CD4-positive, alpha-beta T cell treated with Interleukin-4 for 1 hour (primary cell): ENCODE measurements around the gene GNPTG.
A peak's percentile ranks its signal among the peaks of the same experiment; 100 is the strongest.

ENCODE experiments used
- DNase-seq, 2 donors: peaks; one replicate each; pipeline ENCODE4 v3.0.0-alpha.2; 2020 to 2022

The GNPTG gene

GRCh38 chr16:1335211-1335971 is 16.3 kb upstream of the GNPTG start:
- DNase-seq: no peak

DNA sequence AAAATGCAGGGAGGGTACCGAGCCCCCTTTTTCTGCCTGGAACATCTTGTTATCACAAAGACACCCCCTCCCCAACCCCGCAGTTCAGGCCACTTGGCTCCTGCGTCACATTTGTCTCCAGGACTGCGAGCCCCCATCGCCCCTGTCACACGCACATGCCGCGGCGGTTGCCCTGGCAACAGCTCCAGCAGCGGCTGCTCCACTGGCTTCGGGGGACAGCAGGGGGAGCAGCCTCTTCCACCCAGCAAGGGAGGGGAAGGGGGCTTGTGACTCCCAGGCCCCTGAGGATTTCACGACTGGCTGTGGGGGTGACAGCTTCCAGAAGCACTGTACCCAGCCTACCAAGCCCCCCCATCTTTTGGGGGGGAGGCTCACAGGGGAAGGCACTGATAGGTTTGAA is 15.7 kb upstream of the GNPTG start:
- no peak for DNase-seq

DNA sequence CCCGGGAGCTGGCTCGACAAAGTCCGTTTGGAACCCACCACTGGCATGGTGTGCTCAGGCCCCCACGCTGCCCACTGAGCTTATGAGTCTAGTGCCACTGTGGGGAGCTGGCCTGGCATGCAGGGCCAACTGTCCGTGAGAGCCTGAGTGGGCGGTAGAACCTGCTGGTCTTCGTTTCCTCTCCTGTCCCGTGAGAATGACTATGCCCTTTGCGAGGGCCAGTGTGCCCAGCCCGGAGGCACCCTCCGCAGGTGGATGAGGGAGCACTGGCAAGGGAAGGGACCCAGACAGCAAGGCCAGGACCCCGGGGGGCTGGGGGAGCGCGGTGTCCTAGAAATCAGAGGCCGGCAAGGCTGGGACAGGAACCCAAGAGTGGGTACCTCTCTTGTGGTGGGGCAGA is 15.1 kb upstream of the GNPTG start:
- no peak for DNase-seq

- no peak for DNase-seq
Observed at GRCh38 chr16:1337486-1337885, 14.2 kb upstream of the GNPTG start.

GRCh38 chr16:1338119-1338730 is 13.5 kb upstream of the GNPTG start:
- no peak for DNase-seq

DNA sequence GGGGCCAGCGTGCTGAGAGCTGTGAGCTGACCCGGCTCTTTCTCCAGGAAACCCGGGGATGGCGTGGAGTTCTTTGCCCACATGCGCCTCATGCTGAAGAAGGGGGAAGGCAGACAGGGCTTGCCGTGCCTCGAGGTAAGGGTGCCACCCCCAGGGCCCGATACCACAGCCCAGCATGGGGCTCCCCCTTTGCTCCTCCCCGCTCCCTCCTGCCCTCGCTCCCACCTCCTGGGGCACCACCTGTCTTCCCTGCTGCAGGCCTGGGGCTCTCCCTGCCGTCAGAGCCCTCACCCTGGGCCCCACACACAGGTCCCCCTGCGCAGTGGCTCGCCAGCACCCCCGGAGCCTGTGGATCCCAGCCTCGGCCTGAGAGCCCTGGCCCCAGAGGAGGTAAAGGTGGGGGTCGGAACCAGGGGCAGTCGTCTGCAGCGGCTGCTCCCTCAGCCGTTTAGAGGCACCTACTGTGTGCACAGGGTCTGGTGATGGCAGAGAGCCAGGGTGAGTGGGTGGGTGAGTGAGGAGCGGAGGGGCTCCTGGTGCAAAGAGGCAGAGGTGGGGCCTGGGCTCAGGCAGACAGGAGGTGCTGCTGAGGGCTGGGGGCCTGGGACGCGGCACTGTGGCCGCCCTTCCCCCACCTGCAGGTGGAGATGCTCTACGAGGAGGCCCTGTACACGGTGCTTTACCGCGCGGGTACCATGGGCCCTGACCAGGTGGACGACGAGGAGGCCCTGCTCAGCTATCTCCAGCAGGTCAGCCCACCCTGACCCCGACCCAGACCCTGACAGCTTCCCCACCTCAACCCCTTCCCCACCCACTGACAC is 12.7 kb upstream of the GNPTG start:
- DNase-seq: no peak

- no peak for DNase-seq
Observed at GRCh38 chr16:1340730-1341494, 10.8 kb upstream of the GNPTG start.

- DNase-seq: no peak
Observed at GRCh38 chr16:1341495-1342420, 10.0 kb upstream of the GNPTG start.

- DNase-seq: peak; percentile 98 to 99
Observed at GRCh38 chr16:1342526-1343427, 9.0 kb upstream of the GNPTG start.

DNA sequence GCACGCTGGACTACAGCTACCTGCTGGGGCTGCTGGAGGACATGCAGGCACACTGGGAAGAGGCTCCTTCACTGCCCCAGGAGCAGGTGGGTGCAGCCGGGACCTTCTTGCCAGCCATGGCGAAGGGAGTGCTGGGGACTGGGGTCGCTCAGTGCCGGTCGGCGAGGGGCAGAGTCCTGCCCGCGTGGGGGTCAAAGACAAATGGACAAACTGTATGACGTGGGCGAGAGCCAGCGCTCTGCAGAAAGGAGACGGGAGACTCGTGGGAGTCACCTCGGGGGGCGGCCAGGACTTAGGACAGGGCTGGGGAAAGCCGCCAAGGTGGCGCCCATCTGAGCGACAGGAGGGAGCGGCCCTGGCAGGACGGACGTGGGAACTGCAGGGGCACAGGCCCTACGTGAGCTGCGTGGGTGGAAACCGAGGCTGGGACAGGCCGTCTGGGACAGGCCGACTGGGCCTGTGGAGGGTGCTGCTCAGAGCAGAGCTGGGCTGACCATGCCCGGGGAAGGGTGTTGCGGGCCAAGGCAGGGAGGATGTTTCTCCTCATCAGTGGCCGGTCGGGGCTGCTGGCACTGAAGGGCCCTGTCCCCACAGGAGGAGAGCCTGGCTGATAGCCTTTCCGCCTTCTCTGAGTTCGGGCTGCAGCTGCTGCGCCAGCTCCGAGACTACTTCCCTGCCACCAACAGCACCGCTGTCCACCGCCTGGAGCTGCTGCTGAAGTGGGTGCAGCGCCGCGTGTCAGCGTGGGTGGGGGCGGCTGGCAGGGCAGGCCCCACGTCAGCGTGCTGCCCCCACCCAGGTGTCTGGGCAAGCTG is 8.1 kb upstream of the GNPTG start:
- no peak for DNase-seq

- DNase-seq: no peak
Observed at GRCh38 chr16:1344499-1344898, 7.2 kb upstream of the GNPTG start.

GRCh38 chr16:1345087-1345486 is 6.6 kb upstream of the GNPTG start:
- DNase-seq: no peak

- DNase-seq: no peak
Observed at GRCh38 chr16:1345651-1346421, 5.9 kb upstream of the GNPTG start.

- no peak for DNase-seq
Observed at GRCh38 chr16:1346422-1347285, 5.1 kb upstream of the GNPTG start.

- no peak for DNase-seq
Observed at GRCh38 chr16:1347286-1347855, 4.4 kb upstream of the GNPTG start.

- DNase-seq: no peak
Observed at GRCh38 chr16:1347962-1348361, 3.8 kb upstream of the GNPTG start.

DNA sequence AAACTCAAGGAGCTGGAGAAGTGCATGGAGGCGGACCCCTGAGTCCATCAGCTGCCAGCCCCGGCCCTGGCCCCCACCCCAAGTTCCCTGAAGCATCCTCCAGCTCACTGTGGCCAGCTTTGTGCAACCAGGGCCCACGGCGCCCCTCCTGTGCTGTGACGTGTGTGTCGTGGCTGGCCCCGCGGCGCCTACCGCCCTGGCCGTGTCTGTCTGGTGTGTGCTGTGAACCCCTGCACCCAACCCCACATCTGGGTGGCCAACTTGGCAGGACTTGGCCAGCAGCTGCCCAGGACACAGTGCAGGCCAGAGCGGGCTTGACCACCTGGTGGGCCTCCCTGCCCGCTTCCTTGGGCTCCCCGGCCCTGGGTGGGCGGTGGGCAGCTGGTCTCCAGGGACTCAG is 3.3 kb upstream of the GNPTG start:
- DNase-seq: no peak

DNA sequence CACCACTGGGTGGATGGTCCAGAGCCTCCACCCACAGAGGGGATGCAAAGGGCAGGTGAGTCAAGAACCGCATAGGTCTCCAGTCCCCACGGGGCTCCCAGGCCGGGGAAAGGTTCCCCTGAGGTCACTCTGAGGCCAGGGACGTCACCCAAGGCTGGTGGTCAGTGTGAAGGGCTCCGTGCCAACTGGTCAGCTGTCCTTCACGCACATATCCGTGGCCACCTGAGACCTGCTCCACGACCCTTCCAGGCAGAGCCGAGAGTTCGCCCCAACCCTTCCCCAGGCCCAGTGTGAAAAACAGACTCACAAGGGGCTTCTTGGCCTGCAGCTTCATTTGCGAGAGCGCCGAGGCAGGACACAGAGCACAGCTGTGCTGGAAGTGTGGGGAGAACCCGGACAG is 2.8 kb upstream of the GNPTG start:
- DNase-seq: no peak
